NCI-H82 (cell line): Measurements from ENCODE around the gene OR7C2.

ENCODE experiments used
- DNase-seq: peaks from one replicate; lab custom pipeline; 2025; lab: John Stamatoyannopoulos, UW

Gene OR7C2

DNA sequence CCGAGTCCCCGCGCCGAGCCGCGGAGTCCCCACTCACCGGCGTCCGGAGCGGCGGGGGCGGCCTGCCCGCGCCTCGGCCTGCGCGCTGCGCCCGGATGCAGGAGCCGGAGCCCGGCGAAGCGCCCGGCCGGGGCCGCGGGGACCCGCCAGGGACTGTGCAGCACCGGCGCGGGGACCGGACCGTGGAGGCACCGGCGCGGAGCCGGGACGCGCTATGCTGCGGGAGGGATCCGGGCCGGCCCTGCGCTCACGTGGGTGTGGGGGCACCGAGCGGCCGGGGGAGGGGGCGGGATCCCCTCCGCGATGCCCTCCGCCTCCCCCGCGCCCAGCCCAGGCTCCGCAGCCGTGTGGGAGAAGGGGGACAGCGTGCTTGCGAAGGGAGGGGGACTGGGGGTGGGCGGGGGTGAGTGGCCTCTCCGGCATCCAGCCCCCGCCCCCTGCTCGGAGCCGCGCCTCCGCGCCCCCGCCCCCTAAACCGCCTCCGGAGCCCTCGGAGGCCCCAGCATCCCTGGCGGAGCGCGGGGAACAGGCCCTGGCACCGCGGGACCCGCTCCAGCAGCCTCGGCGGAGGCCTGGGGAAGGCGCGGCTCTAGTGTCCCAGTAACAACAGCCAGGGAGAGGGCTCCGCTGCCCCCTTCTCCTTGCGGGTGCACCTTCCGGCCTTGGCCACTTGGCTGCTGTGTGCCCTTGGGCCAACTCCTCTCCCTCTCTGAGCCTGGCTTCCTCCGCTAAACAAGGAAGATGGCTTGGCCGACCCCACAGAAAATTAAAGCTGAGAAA lies 38.4 kb downstream of the OR7C2 start, which contains the start of gene SLC1A6:
Gene SLC1A6 (minus strand): TSS at position 389 of the 780 bp plus-strand sequence. CDS start 6,954 bp downstream, outside the sequence.
- no peak for DNase-seq

GRCh38 chr19:14985133-14985532 lies 43.8 kb downstream of the OR7C2 start:
- no peak for DNase-seq
